WERI-Rb-1 (cell line): ENCODE results near the gene PRRC2B.
"Not testable (repeated sequence)": the region's sequence is repeated elsewhere in the genome, so short reads cannot be mapped to it uniquely, and the experiment has no call there.

Source experiments
- DNase-seq: peaks from one replicate; pipeline ENCODE4 v3.0.0-alpha.2; 2020
- H3K27ac ChIP-seq: fragments of 250-450 bp; sonication (Bioruptor Pico); 2 replicates; pipeline ENCODE4 v1.5.1; 2020; ENCODE audit warnings: mild to moderate bottlenecking, moderate library complexity
- H3K27me3 ChIP-seq: fragments of 250-450 bp; sonication (Bioruptor Pico); 2 replicates; pipeline ENCODE4 v1.5.1; 2021; ENCODE audit warnings: mild to moderate bottlenecking, low read depth, moderate library complexity; ENCODE audit not compliant: insufficient read depth, severe bottlenecking
- H3K36me3 ChIP-seq: fragments of 250-450 bp; sonication (Bioruptor Pico); 2 replicates; pipeline ENCODE4 v1.5.1; 2020; ENCODE audit warnings: mild to moderate bottlenecking, moderate library complexity
- H3K4me3 ChIP-seq: 2 replicates; pipeline ENCODE4 v1.5.1; 2011; ENCODE audit warnings: low read depth, mild to moderate bottlenecking, control low read depth, low read length
- H3K9me3 ChIP-seq: fragments of 250-450 bp; sonication (Bioruptor Pico); 2 replicates; pipeline ENCODE4 v1.5.1; 2021; ENCODE audit warnings: mild to moderate bottlenecking, moderate library complexity; ENCODE audit not compliant: severe bottlenecking
- CTCF ChIP-seq: IDR thresholded peaks from 2 replicates; pipeline ENCODE4 v1.5.1; 2011; ENCODE audit warnings: low read depth, mild to moderate bottlenecking, control low read depth, inconsistent platforms, low read length

The PRRC2B gene

GRCh38 chr9:131449276-131449675, 55.4 kb downstream of the PRRC2B start:
- no peak overlapping the region for H3K4me3 ChIP-seq
- no peak for DNase-seq
- no peak for TF ChIP-seq CTCF
- H3K27me3 ChIP-seq = no peaks in the 10 kb centered on the region
- H3K36me3 ChIP-seq = peaks cover 98% of the 10 kb centered on the region
- no peak overlapping the region for H3K27ac ChIP-seq
- H3K9me3 ChIP-seq = no peaks in the 10 kb centered on the region

GRCh38 chr9:131454028-131454427, 60.1 kb downstream of the PRRC2B start:
- Histone ChIP-seq H3K27me3 (no peaks in the 10 kb centered on the region), H3K9me3 (no peaks in the 10 kb centered on the region), H3K4me3 (no peak overlapping the region), H3K36me3 (peaks cover 100% of the 10 kb centered on the region), H3K27ac (no peak overlapping the region)
- no peak for TF ChIP-seq CTCF
- DNase-seq = no peak

GRCh38 chr9:131455655-131456054, 61.8 kb downstream of the PRRC2B start:
- not testable (repeated sequence) for H3K9me3 ChIP-seq, H3K27me3 ChIP-seq, H3K4me3 ChIP-seq, H3K27ac ChIP-seq, DNase-seq
- H3K36me3 ChIP-seq = peaks cover 99% of the 10 kb centered on the region

GRCh38 chr9:131457746-131458145, 63.9 kb downstream of the PRRC2B start:
- H3K4me3 ChIP-seq = no peak overlapping the region
- no peaks in the 10 kb centered on the region for H3K27me3 ChIP-seq
- no peak for DNase-seq
- peaks cover 97% of the 10 kb centered on the region for H3K36me3 ChIP-seq
- TF ChIP-seq CTCF = no peak
- H3K27ac ChIP-seq = no peak overlapping the region
- H3K9me3 ChIP-seq = no peaks in the 10 kb centered on the region

GRCh38 chr9:131459056-131459455, 65.2 kb downstream of the PRRC2B start:
- no peak overlapping the region for H3K4me3 ChIP-seq
- no peak for DNase-seq
- H3K9me3 ChIP-seq = no peaks in the 10 kb centered on the region
- H3K27ac ChIP-seq = no peak overlapping the region
- no peaks in the 10 kb centered on the region for H3K27me3 ChIP-seq
- peaks cover 95% of the 10 kb centered on the region for H3K36me3 ChIP-seq
- no peak for TF ChIP-seq CTCF

- no peak for DNase-seq
- peaks cover 95% of the 10 kb centered on the region for H3K36me3 ChIP-seq
- H3K27ac ChIP-seq = no peak overlapping the region
- no peak overlapping the region for H3K4me3 ChIP-seq
- no peaks in the 10 kb centered on the region for H3K9me3 ChIP-seq
- TF ChIP-seq CTCF = no peak
- no peaks in the 10 kb centered on the region for H3K27me3 ChIP-seq
Observed at GRCh38 chr9:131461166-131461565, 67.3 kb downstream of the PRRC2B start.
